PC-9 (cell line): ENCODE data around the gene ST6GALNAC3. TPM values are rescaled to one million over a fixed set of nuclear protein-coding genes. Genes with fewer than 3 reads are reported as not detected.

Experiments used
- BruUV-seq: library from RNA; stranded (reverse); fragments of 400-500 nt; replicated peaks from 2 replicates; lab custom pipeline; 2021; lab: Mats Ljungman, UMichigan
- CTCF ChIA-PET: fragments of 300-600 bp; sonication (Branson Sonifier 250); formaldehyde crosslinking; loops from one replicate; lab custom pipeline; 2022; ENCODE audit warnings: antibody characterized with exemption; lab: Charles Lee
- POLR2A ChIA-PET: fragments of 300-600 bp; sonication (Branson Sonifier 250); formaldehyde crosslinking; loops from one replicate; lab custom pipeline; 2022; ENCODE audit warnings: antibody characterized with exemption; ENCODE audit not compliant: unreplicated experiment; lab: Charles Lee
- DNase-seq, 2 experiments: peaks; one replicate each; pipeline versions ENCODE4 v3.0.0 to v3.0.0-alpha.2; 2015 to 2022; ENCODE audit warnings: mixed read lengths in 1 of 2
- H2AFZ ChIP-seq: fragments of 200-600 bp; sonication (generic); 2 replicates; pipeline ENCODE4 v1.8.1; 2017; ENCODE audit warnings: antibody characterized with exemption
- H3F3A ChIP-seq: fragments of 200-600 bp; sonication (generic); 2 replicates; pipeline ENCODE4 v1.8.1; 2017; ENCODE audit warnings: antibody characterized with exemption, mild to moderate bottlenecking, low read depth; ENCODE audit not compliant: insufficient read depth
- H3K27ac ChIP-seq: fragments of 200-600 bp; sonication (generic); 2 replicates; pipeline ENCODE4 v1.6.1; 2016; ENCODE audit warnings: mixed run types
- H3K27me3 ChIP-seq: fragments of 200-600 bp; sonication (generic); 2 replicates; pipeline ENCODE4 v1.6.1; 2016; ENCODE audit warnings: low read depth, mixed run types; ENCODE audit not compliant: insufficient read depth
- H3K36me3 ChIP-seq: fragments of 200-600 bp; sonication (generic); 2 replicates; pipeline ENCODE4 v1.6.1; 2016; ENCODE audit warnings: low read depth, mixed run types
- H3K4me1 ChIP-seq: fragments of 200-600 bp; sonication (generic); replicated peaks from 2 replicates; pipeline ENCODE4 v1.6.1; 2016; ENCODE audit warnings: mixed run types; ENCODE audit not compliant: insufficient read depth
- H3K4me2 ChIP-seq: fragments of 200-600 bp; sonication (generic); 2 replicates; pipeline ENCODE4 v1.6.1; 2017; ENCODE audit warnings: mixed run types
- H3K4me3 ChIP-seq: fragments of 200-600 bp; sonication (generic); 2 replicates; pipeline ENCODE4 v1.6.1; 2016; ENCODE audit warnings: mixed run types
- H3K79me2 ChIP-seq: fragments of 200-600 bp; sonication (generic); 2 replicates; pipeline ENCODE4 v1.6.1; 2017; ENCODE audit warnings: low read depth, mixed run types
- H3K9me2 ChIP-seq: fragments of 200-600 bp; sonication (generic); 2 replicates; pipeline ENCODE4 v1.8.1; 2017; ENCODE audit warnings: mild to moderate bottlenecking; ENCODE audit not compliant: insufficient read depth
- H3K9me3 ChIP-seq: fragments of 200-600 bp; sonication (generic); 2 replicates; pipeline ENCODE4 v1.8.1; 2016; ENCODE audit warnings: low read depth; ENCODE audit not compliant: insufficient read depth
- H4K20me1 ChIP-seq: fragments of 200-600 bp; sonication (generic); 2 replicates; pipeline ENCODE4 v1.8.1; 2017; ENCODE audit not compliant: insufficient read depth
- EZH2 ChIP-seq: fragments of 200-600 bp; sonication (generic); IDR thresholded peaks from 2 replicates; pipeline ENCODE4 v1.8.0; 2017; ENCODE audit warnings: antibody characterized with exemption, low read depth
- intact Hi-C: fragments of 100-400 bp; cut with micrococcal nuclease; formaldehyde crosslinking; loops from one replicate; pipeline ENCODE4 v1.10.0; 2022; ENCODE audit not compliant: unreplicated experiment
- total RNA-seq: library from RNA; stranded (reverse); gene quantifications from 2 replicates; pipeline ENCODE4 v1.2.3, GENCODE V29; 2021
- TF ChIP-seq, protein P1 (sequence below): fragments of 200-600 bp; sonication (generic); conservative IDR thresholded peaks from 2 replicates; pipeline ENCODE4 v1.6.1; 2017; ENCODE audit warnings: mixed run types, antibody characterized with exemption, mild to moderate bottlenecking, moderate library complexity

Gene ST6GALNAC3
- total RNA-seq, 1 experiment from 2014 or later = 0.04 TPM

- no peak for DNase-seq
- intact Hi-C loops = no loop called here
- BruUV-seq = no TSS peak
- ChIA-PET CTCF (no interaction called here), POLR2A (no interaction called here)
- no peak overlapping the region for H3K4me2 ChIP-seq
- no peaks in the 10 kb centered on the region for H3K36me3 ChIP-seq
- H3K79me2 ChIP-seq = no peaks in the 10 kb centered on the region
- no peak overlapping the region for H2AFZ ChIP-seq
- no peak overlapping the region for H3K4me3 ChIP-seq
- no peaks in the 10 kb centered on the region for H3K4me1 ChIP-seq
- H3K9me3 ChIP-seq = no peaks in the 10 kb centered on the region
- no peaks in the 10 kb centered on the region for H3K9me2 ChIP-seq
- H4K20me1 ChIP-seq = no peaks in the 10 kb centered on the region; the same call in 1 of the 2 replicates
- no peaks in the 10 kb centered on the region for H3F3A ChIP-seq
- H3K27me3 ChIP-seq = no peaks in the 10 kb centered on the region
- H3K27ac ChIP-seq = no peak overlapping the region
- TF ChIP-seq EZH2 = no peak
- TF ChIP-seq, protein P1, sequence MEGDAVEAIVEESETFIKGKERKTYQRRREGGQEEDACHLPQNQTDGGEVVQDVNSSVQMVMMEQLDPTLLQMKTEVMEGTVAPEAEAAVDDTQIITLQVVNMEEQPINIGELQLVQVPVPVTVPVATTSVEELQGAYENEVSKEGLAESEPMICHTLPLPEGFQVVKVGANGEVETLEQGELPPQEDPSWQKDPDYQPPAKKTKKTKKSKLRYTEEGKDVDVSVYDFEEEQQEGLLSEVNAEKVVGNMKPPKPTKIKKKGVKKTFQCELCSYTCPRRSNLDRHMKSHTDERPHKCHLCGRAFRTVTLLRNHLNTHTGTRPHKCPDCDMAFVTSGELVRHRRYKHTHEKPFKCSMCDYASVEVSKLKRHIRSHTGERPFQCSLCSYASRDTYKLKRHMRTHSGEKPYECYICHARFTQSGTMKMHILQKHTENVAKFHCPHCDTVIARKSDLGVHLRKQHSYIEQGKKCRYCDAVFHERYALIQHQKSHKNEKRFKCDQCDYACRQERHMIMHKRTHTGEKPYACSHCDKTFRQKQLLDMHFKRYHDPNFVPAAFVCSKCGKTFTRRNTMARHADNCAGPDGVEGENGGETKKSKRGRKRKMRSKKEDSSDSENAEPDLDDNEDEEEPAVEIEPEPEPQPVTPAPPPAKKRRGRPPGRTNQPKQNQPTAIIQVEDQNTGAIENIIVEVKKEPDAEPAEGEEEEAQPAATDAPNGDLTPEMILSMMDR = no peak
Observed at GRCh38 chr1:76291737-76292136, 217.2 kb downstream of the ST6GALNAC3 start.

- BruUV-seq = no TSS peak
- H3K4me1 ChIP-seq = no peaks in the 10 kb centered on the region
Observed at GRCh38 chr1:76292418-76293184, 218.1 kb downstream of the ST6GALNAC3 start.

GRCh38 chr1:76293831-76294230 is 219.3 kb downstream of the ST6GALNAC3 start:
- intact Hi-C loops = no loop called here
- no peak overlapping the region for H3K4me2 ChIP-seq
- no TSS peak for BruUV-seq
- POLR2A ChIA-PET = no interaction called here
- H3K27me3 ChIP-seq = no peaks in the 10 kb centered on the region
- H4K20me1 ChIP-seq = no peaks in the 10 kb centered on the region
- no peaks in the 10 kb centered on the region for H3K4me1 ChIP-seq
- TF ChIP-seq EZH2 = no peak
- no peaks in the 10 kb centered on the region for H3K9me3 ChIP-seq
- H3K36me3 ChIP-seq = no peaks in the 10 kb centered on the region
- no peak overlapping the region for H3K27ac ChIP-seq
- H3K79me2 ChIP-seq = no peaks in the 10 kb centered on the region
- DNase-seq = no peak
- H3K9me2 ChIP-seq = no peaks in the 10 kb centered on the region
- CTCF ChIA-PET = no interaction called here
- H2AFZ ChIP-seq = no peak overlapping the region
- no peaks in the 10 kb centered on the region for H3F3A ChIP-seq
- H3K4me3 ChIP-seq = no peak overlapping the region

More at GRCh38 chr1:76292418-76293184, 218.1 kb downstream of the ST6GALNAC3 start:
- Histone ChIP-seq H3K9me3 (no peaks in the 10 kb centered on the region), H3K4me2 (no peak overlapping the region), H3K4me3 (no peak overlapping the region), H4K20me1 (no peaks in the 10 kb centered on the region), H2AFZ (no peak overlapping the region), H3K9me2 (no peaks in the 10 kb centered on the region), H3K27me3 (no peaks in the 10 kb centered on the region), H3F3A (no peaks in the 10 kb centered on the region), H3K79me2 (no peaks in the 10 kb centered on the region), H3K36me3 (no peaks in the 10 kb centered on the region), H3K27ac (no peak overlapping the region)
- no peak for DNase-seq
- intact Hi-C loops = no loop called here
- TF ChIP-seq, protein P1 = no peak
- TF ChIP-seq EZH2 = no peak
- ChIA-PET POLR2A (no interaction called here), CTCF (no interaction called here)
